OCI-LY3 (cell line): ENCODE measurements around the gene ZBTB32.

Experiments
- EZH2phosphoT487 ChIP-seq: fragments of 200-600 bp; shearing (Covaris generic); IDR thresholded peaks from 2 replicates; pipeline ENCODE4 v1.6.1; 2018; ENCODE audit warnings: antibody characterized with exemption, mixed run types, low read depth
- TF ChIP-seq, protein P1 (sequence below): fragments of 200-600, 300-600 bp; sonication (generic); IDR thresholded peaks from 2 replicates; pipeline ENCODE4 v1.5.1; 2014; ENCODE audit warnings: antibody characterized with exemption, low read length, low read depth

DNA sequence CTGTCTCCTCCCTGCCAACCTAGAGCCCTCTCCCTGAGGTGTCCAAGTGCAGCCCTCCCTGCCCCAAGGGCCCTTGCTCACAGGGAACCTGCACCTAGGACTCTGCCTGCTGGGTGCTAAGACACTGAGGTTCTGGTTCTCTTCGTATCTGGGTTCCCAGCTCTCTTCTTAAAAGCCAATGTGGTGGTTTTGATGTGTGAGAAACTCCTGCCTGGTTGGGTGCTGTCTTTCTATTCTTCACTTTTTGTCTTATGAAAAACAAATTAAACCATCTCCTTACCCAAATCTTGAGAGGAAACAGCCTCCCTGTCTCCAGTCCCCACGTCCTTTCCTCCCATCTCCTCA is 9.1 kb downstream of the ZBTB32 start:
- TF ChIP-seq, protein P1, sequence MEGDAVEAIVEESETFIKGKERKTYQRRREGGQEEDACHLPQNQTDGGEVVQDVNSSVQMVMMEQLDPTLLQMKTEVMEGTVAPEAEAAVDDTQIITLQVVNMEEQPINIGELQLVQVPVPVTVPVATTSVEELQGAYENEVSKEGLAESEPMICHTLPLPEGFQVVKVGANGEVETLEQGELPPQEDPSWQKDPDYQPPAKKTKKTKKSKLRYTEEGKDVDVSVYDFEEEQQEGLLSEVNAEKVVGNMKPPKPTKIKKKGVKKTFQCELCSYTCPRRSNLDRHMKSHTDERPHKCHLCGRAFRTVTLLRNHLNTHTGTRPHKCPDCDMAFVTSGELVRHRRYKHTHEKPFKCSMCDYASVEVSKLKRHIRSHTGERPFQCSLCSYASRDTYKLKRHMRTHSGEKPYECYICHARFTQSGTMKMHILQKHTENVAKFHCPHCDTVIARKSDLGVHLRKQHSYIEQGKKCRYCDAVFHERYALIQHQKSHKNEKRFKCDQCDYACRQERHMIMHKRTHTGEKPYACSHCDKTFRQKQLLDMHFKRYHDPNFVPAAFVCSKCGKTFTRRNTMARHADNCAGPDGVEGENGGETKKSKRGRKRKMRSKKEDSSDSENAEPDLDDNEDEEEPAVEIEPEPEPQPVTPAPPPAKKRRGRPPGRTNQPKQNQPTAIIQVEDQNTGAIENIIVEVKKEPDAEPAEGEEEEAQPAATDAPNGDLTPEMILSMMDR, result no peak
- TF ChIP-seq EZH2phosphoT487, result no peak
